B cell (primary cell): Measurements from ENCODE around the gene MTX1. TPM values are rescaled to one million over a fixed set of nuclear protein-coding genes. Genes with fewer than 3 reads are reported as not detected.

ENCODE experiments used
- ATAC-seq: fragments of 200-7000 bp; cut with Tn5 transposase; one replicate; pipeline ENCODE4 v1.10.0; 2021; ENCODE audit warnings: low read depth, mild to moderate bottlenecking, moderate number of reproducible peaks, moderate library complexity
- CTCF ChIA-PET: fragments of 350-600 bp; sonication (Branson Sonifier 250); formaldehyde crosslinking; loops from one replicate; lab custom pipeline; 2021; ENCODE audit warnings: antibody characterized with exemption, inconsistent platforms; lab: Charles Lee
- POLR2A ChIA-PET: fragments of 350-600 bp; sonication (Branson Sonifier 250); formaldehyde crosslinking; loops from one replicate; lab custom pipeline; 2021; ENCODE audit warnings: antibody characterized with exemption; lab: Charles Lee
- DNase-seq: peaks from one replicate; pipeline ENCODE4 v3.0.0; 2013
- H2AFZ ChIP-seq: 2 replicates; pipeline ENCODE4 v1.6.1; 2012; ENCODE audit warnings: mild to moderate bottlenecking, low read depth, low read length; ENCODE audit not compliant: insufficient read depth, poor library complexity, severe bottlenecking
- H3K27ac ChIP-seq, 2 donors: 1 replicate in 1 of 2; 2 replicates in 1 of 2; pipeline ENCODE4 v1.5.1; 2012 to 2013; ENCODE audit warnings: low read length in 2 of 2, mild to moderate bottlenecking in 2 of 2, moderate library complexity in 1 of 2
- H3K27me3 ChIP-seq, 4 experiments: fragments of 200-600 bp in 1 of 4; sonication (generic) in 1 of 4; replicated peaks in 1 of 4; 1 replicate in 2 of 4; 2 replicates in 2 of 4; pipeline versions ENCODE4 v1.6.1 to v1.7.0; 2013 to 2016; ENCODE audit warnings: low read length in 3 of 4, mild to moderate bottlenecking in 2 of 4, mixed read lengths in 1 of 4, moderate library complexity in 1 of 4; ENCODE audit not compliant: insufficient read depth in 4 of 4, control insufficient read depth in 3 of 4; ENCODE audit errors: control extremely low read depth in 1 of 4
- H3K36me3 ChIP-seq, 2 experiments: replicated peaks in 1 of 2; 1 replicate in 1 of 2; 2 replicates in 1 of 2; pipeline versions ENCODE4 v1.6.1 to v1.7.1; 2013; ENCODE audit warnings: low read length in 1 of 2; ENCODE audit not compliant: insufficient read depth in 2 of 2, control insufficient read depth in 1 of 2; ENCODE audit errors: control extremely low read depth in 1 of 2, extremely low read depth in 1 of 2
- H3K4me1 ChIP-seq, 2 donors: fragments of 200-600 bp in 1 of 2; sonication (generic) in 1 of 2; 1 replicate in 1 of 2; 2 replicates in 1 of 2; pipeline versions ENCODE4 v1.5.1 to v1.6.1; 2013 to 2017; ENCODE audit warnings: low read length in 2 of 2; ENCODE audit not compliant: control insufficient read depth in 2 of 2, insufficient read depth in 2 of 2
- H3K4me2 ChIP-seq: replicated peaks from 2 replicates; pipeline ENCODE3; 2012; ENCODE audit warnings: mild to moderate bottlenecking, low read depth, low read length; ENCODE audit not compliant: poor library complexity, severe bottlenecking
- H3K4me3 ChIP-seq, 5 experiments: fragments of 200-600 bp in 1 of 5; sonication (generic) in 1 of 5; 1 replicate in 3 of 5; 2 replicates in 2 of 5; pipeline versions ENCODE4 v1.5.1 to v1.7.0; 2011 to 2016; ENCODE audit warnings: low read length in 4 of 5, mild to moderate bottlenecking in 4 of 5, low read depth in 2 of 5, control low read depth in 1 of 5, moderate library complexity in 1 of 5; ENCODE audit not compliant: insufficient read depth in 1 of 5; ENCODE audit errors: control extremely low read depth in 1 of 5, extremely low read depth in 1 of 5
- H3K79me2 ChIP-seq: fragments of 200-600 bp; sonication (generic); one replicate; pipeline ENCODE4 v1.6.0; 2016; ENCODE audit warnings: low read length; ENCODE audit not compliant: control insufficient read depth, insufficient read depth
- H3K9ac ChIP-seq: fragments of 200-600 bp; sonication (generic); 2 replicates; pipeline ENCODE4 v1.6.1; 2017; ENCODE audit warnings: mild to moderate bottlenecking, low read length, moderate library complexity
- H3K9me3 ChIP-seq, 3 donors: one replicate each; pipeline versions ENCODE4 v1.6.1 to v1.7.1; 2013; ENCODE audit warnings: low read length in 2 of 3; ENCODE audit not compliant: control insufficient read depth in 2 of 3, insufficient read depth in 1 of 3; ENCODE audit errors: control extremely low read depth in 1 of 3
- H4K20me1 ChIP-seq: 2 replicates; pipeline ENCODE4 v1.6.0; 2012; ENCODE audit warnings: mild to moderate bottlenecking, low read length; ENCODE audit not compliant: insufficient read depth, control insufficient read depth, poor library complexity, severe bottlenecking
- H3K27ac Mint-ChIP-seq: one replicate; pipeline ENCODE4 v1.8.0; 2021; ENCODE audit warnings: mixed read lengths
- H3K27me3 Mint-ChIP-seq: one replicate; pipeline ENCODE4 v1.8.0; 2021; ENCODE audit warnings: mixed read lengths
- H3K4me1 Mint-ChIP-seq: one replicate; pipeline ENCODE4 v1.8.0; 2021; ENCODE audit warnings: mixed read lengths
- H3K4me3 Mint-ChIP-seq: one replicate; pipeline ENCODE4 v1.8.0; 2021; ENCODE audit warnings: mixed read lengths
- H3K9me3 Mint-ChIP-seq: one replicate; pipeline ENCODE4 v1.8.0; 2022; ENCODE audit warnings: mixed read lengths; ENCODE audit not compliant: insufficient read depth
- CTCF ChIP-seq: fragments of 200-600 bp; IDR thresholded peaks from one replicate; pipeline ENCODE4 v1.8.0; 2022; ENCODE audit warnings: antibody characterized with exemption, mild to moderate bottlenecking
- EZH2 ChIP-seq: IDR thresholded peaks from 2 replicates; pipeline ENCODE4 v1.6.1; 2012; ENCODE audit warnings: borderline replicate concordance, low read depth, mild to moderate bottlenecking, moderate library complexity, low read length; ENCODE audit not compliant: insufficient read depth, poor library complexity, severe bottlenecking
- WGBS: methylation state at CpG from one replicate; pipeline ENCODE4 v1.1.5; 2013; ENCODE audit warnings: missing lambda C conversion rate; ENCODE audit not compliant: insufficient coverage; 5-methylcytosine and 5-hydroxymethylcytosine counted together
- intact Hi-C: fragments of 100-400 bp; cut with micrococcal nuclease; formaldehyde crosslinking; loops from one replicate; pipeline ENCODE4 v1.10.0; 2022
- polyA plus RNA-seq: library from polyadenylated mRNA; depleted of rRNA; stranded (reverse); fragments of >200 nt; gene quantifications from 2 replicates; pipeline ENCODE4 v1.2.3, GENCODE V29; 2012
- total RNA-seq, 2 donors: library from RNA; stranded (reverse); fragments of 120-200 nt in 1 of 2; gene quantifications; 1 replicate in 1 of 2; 2 replicates in 1 of 2; pipeline versions ENCODE4 v1.2.3 to v1.2.4, GENCODE V29; 2013 to 2022

Gene MTX1
- total and polyA plus RNA-seq, 2 donors (not counting 1 experiment from before 2014, with no cell fraction given) = 19.0 to 40.4 TPM

DNA sequence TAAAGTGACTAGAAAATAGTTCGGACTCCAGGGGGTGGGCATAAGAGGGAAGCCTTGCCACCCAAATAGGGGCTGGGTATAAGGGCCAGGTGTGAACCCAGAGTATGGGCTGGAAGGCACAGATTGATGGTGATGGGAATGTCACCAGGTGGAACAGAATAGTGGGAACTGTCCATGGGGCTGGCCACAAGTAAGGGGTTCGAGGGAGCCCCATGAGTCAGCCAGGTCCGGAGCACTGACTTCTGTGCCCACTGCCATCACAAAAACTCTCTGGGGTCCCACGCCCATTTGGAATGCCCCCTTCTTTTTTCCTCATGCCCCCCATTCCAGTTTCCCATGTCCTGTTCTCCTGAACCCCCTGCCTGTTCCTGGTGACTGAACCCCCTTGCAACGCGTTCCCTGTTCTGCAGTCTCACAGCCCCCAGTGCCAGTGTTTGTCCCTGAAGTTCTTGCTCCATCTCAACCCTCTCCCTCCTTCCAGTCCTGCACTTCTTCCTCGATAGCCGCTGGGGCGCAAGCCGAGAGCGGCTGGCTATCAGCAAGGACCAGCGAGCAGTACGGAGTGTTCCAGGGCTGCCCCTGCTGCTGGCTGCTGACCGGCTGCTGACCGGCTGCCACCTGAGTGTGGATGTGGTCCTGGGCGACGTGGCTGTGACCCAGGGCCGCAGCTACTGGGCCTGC lies 27.0 kb upstream of the MTX1 start:
- Histone ChIP-seq H3K4me1 (peaks cover 18 to 35% of the 10 kb centered on the region in 2 donors), H4K20me1 (no peaks in the 10 kb centered on the region), H3K27me3 (no peaks in the 10 kb centered on the region), H3K9me3 (no peaks in the 10 kb centered on the region), H3K36me3 (no peaks in the 10 kb centered on the region), H3K4me2 (no peak overlapping the region), H3K9ac (no peak overlapping the region), H3K27ac (no peak overlapping the region), H2AFZ (no peak overlapping the region), H3K79me2 (no peaks in the 10 kb centered on the region), H3K4me3 (no peak overlapping the region)
- intact Hi-C loops = no loop called here
- CTCF ChIA-PET = interaction anchor here (1.8 to 12.7 kb wide), 2 partner anchors 14 to 44 kb away, joined by 5 to 196 read pairs; no protein-coding TSS in a partner anchor
- H3K4me3 Mint-ChIP-seq = no peak overlapping the region
- DNase-seq (no peak), ATAC-seq (no peak)
- peaks cover 27% of the 10 kb centered on the region for H3K4me1 Mint-ChIP-seq
- WGBS = 97% methylated on average over 18 of the region's 18 CpGs
- H3K9me3 Mint-ChIP-seq = no peaks in the 10 kb centered on the region
- no peaks in the 10 kb centered on the region for H3K27me3 Mint-ChIP-seq
- H3K27ac Mint-ChIP-seq = no peak overlapping the region
- POLR2A ChIA-PET = interaction anchor here (0.8 kb wide), 1 partner anchor 82 kb away, joined by 10 read pairs; no protein-coding TSS in a partner anchor
- TF ChIP-seq CTCF = no peak
- no peak for TF ChIP-seq EZH2

DNA sequence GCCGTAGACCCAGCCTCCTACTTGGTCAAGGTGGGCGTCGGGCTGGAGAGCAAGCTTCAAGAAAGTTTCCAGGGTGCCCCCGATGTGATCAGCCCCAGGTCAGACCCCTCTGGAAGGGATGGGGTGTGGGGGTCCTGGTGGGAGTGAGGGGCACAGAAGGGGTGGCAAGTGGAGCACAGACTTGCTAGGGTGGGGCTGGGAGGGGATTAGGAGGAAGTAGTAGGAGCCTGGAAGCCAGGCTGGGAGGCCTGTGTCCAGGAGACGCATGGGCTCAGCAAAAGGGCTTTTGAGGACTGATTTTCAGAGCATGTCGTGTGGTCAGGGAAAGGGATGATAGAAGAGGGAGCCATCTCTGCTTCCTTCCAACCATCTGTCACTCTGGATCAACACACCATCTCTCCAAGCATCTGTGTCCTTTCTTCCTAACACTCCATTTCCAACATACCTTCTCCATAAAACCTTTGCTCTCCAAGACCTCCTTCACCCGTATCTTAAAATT lies 26.4 kb upstream of the MTX1 start:
- ATAC-seq = no peak
- Histone ChIP-seq H3K4me1 (peaks cover 18 to 32% of the 10 kb centered on the region in 2 donors), H3K9ac (no peak overlapping the region), H3K27ac (no peak overlapping the region), H3K79me2 (no peaks in the 10 kb centered on the region), H3K9me3 (no peaks in the 10 kb centered on the region), H4K20me1 (no peaks in the 10 kb centered on the region), H3K4me3 (no peak overlapping the region), H3K27me3 (no peaks in the 10 kb centered on the region), H2AFZ (no peak overlapping the region), H3K4me2 (no peak overlapping the region), H3K36me3 (no peaks in the 10 kb centered on the region)
- intact Hi-C loops = no loop called here
- CTCF ChIA-PET = interaction anchor here (12.7 kb wide), 1 partner anchor 13 kb away, joined by 196 read pairs; no protein-coding TSS in a partner anchor
- H3K4me3 Mint-ChIP-seq = no peak overlapping the region
- DNase-seq = no peak
- 96% methylated on average over 7 of the region's 7 CpGs for WGBS
- TF ChIP-seq EZH2 (no peak), CTCF (no peak)
- POLR2A ChIA-PET = interaction anchor here (0.8 kb wide), 1 partner anchor 81 kb away, joined by 10 read pairs; no protein-coding TSS in a partner anchor
- no peaks in the 10 kb centered on the region for H3K9me3 Mint-ChIP-seq
- H3K27ac Mint-ChIP-seq = no peak overlapping the region
- H3K27me3 Mint-ChIP-seq = no peaks in the 10 kb centered on the region
- peaks cover 24% of the 10 kb centered on the region for H3K4me1 Mint-ChIP-seq
